Tibial nerve (tissue), 4 donors: ENCODE data around the gene RACGAP1. TPM values are rescaled to one million over a fixed set of nuclear protein-coding genes. Genes with fewer than 3 reads are reported as not detected.

Source experiments
- DNase-seq, 2 donors: peaks; one replicate each; pipeline ENCODE4 v3.0.0-alpha.2; 2019; ENCODE audit warnings: low spot score in 2 of 2
- H3K27ac ChIP-seq, 4 donors: fragments of 200-600 bp; sonication (generic) in 3 of 4; one replicate each; pipeline ENCODE4 v1.5.1; 2017 to 2019; ENCODE audit warnings: mild to moderate bottlenecking in 1 of 4
- H3K27me3 ChIP-seq, 2 donors: fragments of 200-600 bp; sonication (generic) in 1 of 2; one replicate each; pipeline versions ENCODE4 v1.5.1 to v1.6.0; 2017 to 2019
- H3K36me3 ChIP-seq, 3 donors: fragments of 200-600 bp; sonication (generic); one replicate each; pipeline ENCODE4 v1.5.1; 2018 to 2019
- H3K4me1 ChIP-seq, 4 donors: fragments of 200-600 bp; sonication (generic) in 3 of 4; one replicate each; pipeline ENCODE4 v1.5.1; 2017 to 2019
- H3K4me3 ChIP-seq, 4 donors: fragments of 200-600 bp; sonication (generic) in 3 of 4; one replicate each; pipeline ENCODE4 v1.5.1; 2017 to 2019; ENCODE audit warnings: mild to moderate bottlenecking in 1 of 4, moderate library complexity in 1 of 4
- H3K9me3 ChIP-seq, 4 donors: fragments of 200-600 bp; sonication (generic) in 3 of 4; one replicate each; pipeline ENCODE4 v1.5.1; 2017 to 2019
- EP300 ChIP-seq, 2 donors: sonication (generic); formaldehyde crosslinking; IDR thresholded peaks; one replicate each; pipeline ENCODE4 v1.6.1; 2017; ENCODE audit warnings: antibody characterized with exemption in 2 of 2, mild to moderate bottlenecking in 1 of 2
- POLR2A ChIP-seq, 2 donors: fragments of 450-650 bp; IDR thresholded peaks; one replicate each; pipeline ENCODE4 v1.6.1; 2017; ENCODE audit warnings: antibody characterized with exemption in 2 of 2, mild to moderate bottlenecking in 2 of 2, moderate library complexity in 2 of 2
- WGBS, 2 donors: methylation state at CpG; one replicate each; pipeline ENCODE4 v1.1.5; 2018; 5-methylcytosine and 5-hydroxymethylcytosine counted together
- total RNA-seq, 4 donors: library from RNA; depleted of rRNA; stranded (reverse); fragments of >200 nt; gene quantifications; one replicate each; pipeline ENCODE4 v1.1.0, GENCODE V29; 2016
- TF ChIP-seq, protein P1 (sequence below), 5 experiments: fragments of 200-600 bp in 3 of 5; fragments of 450-650 bp in 2 of 5; sonication (generic) in 3 of 5; IDR thresholded peaks; one replicate each; pipeline ENCODE4 v1.5.1; 2016 to 2019; ENCODE audit warnings: antibody characterized with exemption in 5 of 5, mild to moderate bottlenecking in 3 of 5, moderate library complexity in 2 of 5

The RACGAP1 gene
- total RNA-seq, 4 donors from 2014 or later = 6.3 to 15.1 (median 10.5) TPM

DNA sequence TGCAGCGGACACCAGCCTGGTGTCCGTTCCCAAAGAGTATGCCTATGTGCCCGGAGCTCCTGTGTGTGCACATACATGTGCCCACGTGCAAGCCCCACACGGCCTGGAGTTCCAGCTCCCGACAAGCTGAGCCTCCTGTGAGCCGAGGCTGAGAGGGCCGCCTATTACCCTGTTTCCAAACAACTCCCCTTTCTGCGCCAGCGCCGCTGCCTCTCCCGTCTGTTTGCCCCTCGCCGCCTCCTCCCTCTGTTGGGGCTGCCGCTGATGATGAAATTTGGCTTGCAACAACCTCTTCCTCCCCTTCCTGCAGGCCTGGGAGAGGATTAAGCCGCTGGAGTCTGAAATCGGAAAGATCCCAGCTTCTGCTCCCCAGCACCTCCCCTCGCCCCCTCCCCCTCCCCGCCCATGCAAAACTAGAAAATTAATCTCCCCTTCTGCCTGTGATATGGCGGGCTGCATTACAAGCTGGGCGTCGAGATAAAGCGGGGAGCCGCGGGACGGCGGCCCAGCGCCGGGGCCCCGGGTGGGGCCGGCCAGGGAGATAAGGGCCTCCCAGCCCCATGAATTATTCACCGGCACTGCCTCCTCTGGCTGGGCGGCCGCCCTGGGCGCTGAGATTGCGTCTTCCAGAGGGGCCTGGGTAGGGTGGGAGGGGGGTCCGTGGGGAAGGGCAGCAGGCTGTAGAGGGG lies 25.3 kb upstream of the RACGAP1 start:
- H3K27ac ChIP-seq = peak overlapping the region in 1 of 4 donors; percentile 24
- peak; percentile 43 to 44 for DNase-seq
- WGBS, 2 donors = 8 to 14% methylated on average over 24 to 36 of the region's 37 CpGs

DNA sequence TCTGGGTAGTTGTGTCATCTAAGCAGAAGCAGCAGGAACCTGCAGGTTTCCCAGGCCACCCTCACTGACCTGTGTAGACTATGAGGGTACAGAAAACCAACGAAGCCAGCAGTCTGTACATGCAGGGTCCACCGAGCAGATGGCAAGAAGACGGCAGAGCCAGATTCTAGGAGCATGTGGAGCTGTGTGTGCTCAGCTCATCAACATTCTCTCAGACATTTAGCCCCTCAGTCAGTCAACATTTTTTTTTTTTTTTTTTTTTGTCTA lies 24.8 kb upstream of the RACGAP1 start:
- Histone ChIP-seq H3K4me1 (peaks cover 0 to 13% (median 8%) of the 10 kb centered on the region in 4 donors), H3K36me3 (no peaks in the 10 kb centered on the region), H3K27ac (no peak overlapping the region), H3K27me3 (peaks cover 0 to 9% of the 10 kb centered on the region in 2 donors), H3K9me3 (no peaks in the 10 kb centered on the region), H3K4me3 (peak overlapping the region in 1 of 4 donors; percentile 43)
- WGBS, 2 donors = 78 to 88% methylated on average over 3 of the region's 3 CpGs
- DNase-seq = no peak
- no peak for TF ChIP-seq EP300 (IDR thresholded peaks at IDR 0.05)
- TF ChIP-seq POLR2A (IDR thresholded peaks at IDR 0.05) = no peak
- TF ChIP-seq, protein P1, sequence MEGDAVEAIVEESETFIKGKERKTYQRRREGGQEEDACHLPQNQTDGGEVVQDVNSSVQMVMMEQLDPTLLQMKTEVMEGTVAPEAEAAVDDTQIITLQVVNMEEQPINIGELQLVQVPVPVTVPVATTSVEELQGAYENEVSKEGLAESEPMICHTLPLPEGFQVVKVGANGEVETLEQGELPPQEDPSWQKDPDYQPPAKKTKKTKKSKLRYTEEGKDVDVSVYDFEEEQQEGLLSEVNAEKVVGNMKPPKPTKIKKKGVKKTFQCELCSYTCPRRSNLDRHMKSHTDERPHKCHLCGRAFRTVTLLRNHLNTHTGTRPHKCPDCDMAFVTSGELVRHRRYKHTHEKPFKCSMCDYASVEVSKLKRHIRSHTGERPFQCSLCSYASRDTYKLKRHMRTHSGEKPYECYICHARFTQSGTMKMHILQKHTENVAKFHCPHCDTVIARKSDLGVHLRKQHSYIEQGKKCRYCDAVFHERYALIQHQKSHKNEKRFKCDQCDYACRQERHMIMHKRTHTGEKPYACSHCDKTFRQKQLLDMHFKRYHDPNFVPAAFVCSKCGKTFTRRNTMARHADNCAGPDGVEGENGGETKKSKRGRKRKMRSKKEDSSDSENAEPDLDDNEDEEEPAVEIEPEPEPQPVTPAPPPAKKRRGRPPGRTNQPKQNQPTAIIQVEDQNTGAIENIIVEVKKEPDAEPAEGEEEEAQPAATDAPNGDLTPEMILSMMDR (IDR thresholded peaks at IDR 0.05) = no peak

More for the DNA sequence above, 25.3 kb upstream of the RACGAP1 start:
- H3K27me3 ChIP-seq = peaks cover 0 to 9% of the 10 kb centered on the region in 2 donors
- H3K4me1 ChIP-seq = peaks cover 0 to 14% (median 8%) of the 10 kb centered on the region in 4 donors
- H3K9me3 ChIP-seq = no peaks in the 10 kb centered on the region
- peak overlapping the region in 3 of 4 donors; percentile 10 to 43 (median 29) for H3K4me3 ChIP-seq
- H3K36me3 ChIP-seq = no peaks in the 10 kb centered on the region
- no peak for TF ChIP-seq POLR2A (IDR thresholded peaks at IDR 0.05)
- TF ChIP-seq, protein P1 (IDR thresholded peaks at IDR 0.05) = no peak

DNA sequence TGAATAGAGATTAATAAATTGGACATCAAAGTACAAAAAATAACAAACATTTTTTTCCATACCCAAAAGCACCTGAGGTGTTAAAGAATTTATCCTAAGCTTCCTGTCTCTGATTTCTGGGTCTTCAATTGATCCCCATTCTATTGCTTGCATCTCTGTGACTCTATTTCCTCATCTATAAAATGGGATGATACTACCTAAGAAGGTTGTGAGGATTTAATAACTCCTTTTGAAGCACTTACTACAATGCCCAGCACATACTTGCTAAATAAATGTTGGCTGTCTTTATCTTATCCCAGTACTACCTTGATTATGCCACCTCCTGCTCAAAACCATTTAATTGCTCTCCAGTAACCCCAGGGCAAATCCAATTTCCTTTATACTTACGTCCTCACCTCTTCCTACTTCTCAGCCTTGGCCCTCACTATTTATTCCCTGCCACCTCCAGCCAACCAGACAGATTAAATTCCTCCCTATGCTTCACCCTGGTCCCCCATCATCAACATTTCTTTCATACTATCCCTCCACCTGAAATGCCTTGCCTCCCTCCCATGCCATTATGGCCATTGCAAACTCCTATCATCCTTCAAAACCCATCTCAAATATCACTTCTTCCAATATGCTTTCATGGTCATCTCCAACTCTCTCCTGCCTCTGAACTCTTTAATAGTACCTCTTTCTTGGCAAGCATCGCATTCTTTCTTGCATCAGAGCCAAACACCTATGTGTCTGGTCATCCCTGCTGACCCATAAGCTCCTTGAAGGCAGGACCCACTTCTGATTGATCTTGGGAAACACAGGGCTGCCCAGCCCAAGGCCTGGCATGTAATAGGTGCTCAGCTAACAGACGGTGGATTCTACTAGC lies 24.2 kb upstream of the RACGAP1 start:
- no peak overlapping the region for H3K4me3 ChIP-seq
- no peak for TF ChIP-seq POLR2A (IDR thresholded peaks at IDR 0.05)
- no peak for TF ChIP-seq EP300 (IDR thresholded peaks at IDR 0.05)
- TF ChIP-seq, protein P1 (IDR thresholded peaks at IDR 0.05) = no peak
- no peak overlapping the region for H3K27ac ChIP-seq
- DNase-seq = no peak
- H3K27me3 ChIP-seq = peaks cover 0 to 9% of the 10 kb centered on the region in 2 donors
- H3K9me3 ChIP-seq = no peaks in the 10 kb centered on the region
- no peaks in the 10 kb centered on the region for H3K36me3 ChIP-seq
- H3K4me1 ChIP-seq = peaks cover 0 to 13% (median 8%) of the 10 kb centered on the region in 4 donors
- WGBS, 2 donors = 82 to 89% methylated on average over 3 of the region's 3 CpGs

DNA sequence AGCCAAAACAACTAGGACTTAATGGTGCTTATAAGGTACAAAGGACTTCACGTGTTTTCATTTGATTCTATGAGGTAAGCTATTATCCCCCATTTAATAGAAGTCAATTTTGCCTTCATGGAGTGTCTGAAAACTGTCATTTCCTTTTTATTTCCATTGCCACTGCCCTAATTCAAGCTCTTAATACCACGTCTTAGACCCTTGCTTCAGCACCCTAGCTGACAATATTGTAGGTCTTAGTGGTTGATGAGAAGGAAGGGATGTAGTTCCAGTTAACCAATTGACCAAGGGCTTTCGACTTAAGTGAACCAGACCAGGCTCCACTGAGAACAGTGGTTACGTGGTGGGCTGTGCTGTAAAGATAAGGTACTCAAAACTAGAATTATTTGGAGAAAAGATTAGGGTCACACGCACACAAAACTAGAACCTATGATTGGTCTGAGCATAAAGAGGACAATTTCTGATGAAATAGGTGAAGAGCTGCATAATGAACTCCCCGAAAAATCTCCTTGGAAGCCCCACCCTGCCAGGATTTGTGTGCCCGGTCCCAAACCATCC lies 22.5 kb upstream of the RACGAP1 start:
- Histone ChIP-seq H3K4me3 (no peak overlapping the region), H3K9me3 (no peaks in the 10 kb centered on the region), H3K27me3 (peaks cover 0 to 9% of the 10 kb centered on the region in 2 donors), H3K36me3 (no peaks in the 10 kb centered on the region), H3K4me1 (peaks cover 0 to 13% (median 8%) of the 10 kb centered on the region in 4 donors), H3K27ac (no peak overlapping the region)
- WGBS, 2 donors = 90 to 91% methylated on average over 7 of the region's 7 CpGs
- DNase-seq = no peak
- TF ChIP-seq, protein P1 (IDR thresholded peaks at IDR 0.05) = no peak
- TF ChIP-seq EP300 (IDR thresholded peaks at IDR 0.05) = no peak
- TF ChIP-seq POLR2A (IDR thresholded peaks at IDR 0.05) = no peak

DNA sequence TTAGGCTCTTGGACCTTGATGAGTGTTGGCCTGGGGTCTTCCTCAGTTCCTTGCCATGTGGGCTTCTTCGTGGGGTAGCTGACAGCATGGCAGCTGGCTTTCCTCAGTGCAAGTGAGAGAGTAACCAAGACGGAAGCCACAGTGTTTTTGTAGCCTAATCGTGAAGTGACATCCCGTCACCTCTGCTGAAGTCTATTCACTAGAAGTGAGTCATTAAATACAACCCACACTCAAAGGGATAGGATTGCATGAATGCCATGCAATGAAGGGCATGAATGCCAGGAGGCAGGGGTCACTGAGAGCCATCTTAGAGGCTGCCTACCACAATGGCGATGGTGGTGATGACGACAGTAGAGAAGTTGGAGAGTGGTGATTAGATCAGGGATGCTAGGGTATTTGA lies 18.6 kb upstream of the RACGAP1 start:
- H3K9me3 ChIP-seq = no peaks in the 10 kb centered on the region
- H3K4me3 ChIP-seq = no peak overlapping the region
- H3K36me3 ChIP-seq = no peaks in the 10 kb centered on the region
- H3K27me3 ChIP-seq = no peaks in the 10 kb centered on the region
- no peak overlapping the region for H3K27ac ChIP-seq
- no peak for DNase-seq
- 50 to 73% methylated on average over 6 of the region's 6 CpGs for WGBS, 2 donors
- no peak for TF ChIP-seq EP300 (IDR thresholded peaks at IDR 0.05)
- TF ChIP-seq POLR2A (IDR thresholded peaks at IDR 0.05) = no peak
- TF ChIP-seq, protein P1 (IDR thresholded peaks at IDR 0.05) = no peak
- no peaks in the 10 kb centered on the region for H3K4me1 ChIP-seq
